GM12878 (cell line): Measurements from ENCODE around the gene MIGA2. TPM values are rescaled to one million over a fixed set of nuclear protein-coding genes. Genes with fewer than 3 reads are reported as not detected.

Experiments used
- ATAC-seq: fragments of 200-7000 bp; cut with Tn5 transposase; 3 replicates; pipeline ENCODE4 v1.9.1; 2020; ENCODE audit warnings: mild to moderate bottlenecking, moderate library complexity
- BruUV-seq: library from RNA; stranded (reverse); fragments of 400-500 nt; replicated peaks from 2 replicates; lab custom pipeline; 2021; lab: Mats Ljungman, UMichigan
- CTCF ChIA-PET: fragments of 300-600 bp; sonication (Branson Sonifier 250); formaldehyde crosslinking; extraction: SDS; loops from one replicate; lab custom pipeline; 2021; ENCODE audit warnings: inconsistent platforms; lab: Yijun Ruan, JAX
- POLR2A ChIA-PET: fragments of 350-600 bp; formaldehyde crosslinking; extraction: SDS; loops from one replicate; lab custom pipeline; 2021; ENCODE audit warnings: inconsistent platforms; lab: Charles Lee
- RAD21 ChIA-PET: fragments of 300-600 bp; sonication (Branson Sonifier 250); formaldehyde crosslinking; loops from one replicate; lab custom pipeline; 2023; ENCODE audit warnings: antibody characterized with exemption; ENCODE audit not compliant: unreplicated experiment; lab: Charles Lee
- SMC1A ChIA-PET: fragments of 300-600 bp; sonication (Branson Sonifier 250); formaldehyde crosslinking; loops from one replicate; lab custom pipeline; 2023; ENCODE audit not compliant: unreplicated experiment, uncharacterized antibody; lab: Charles Lee
- DNase-seq: peaks from one replicate; pipeline ENCODE4 v3.0.0-alpha.2; 2011; ENCODE audit warnings: low read depth, low spot score
- FAIRE-seq: peaks from 3 replicates; lab custom pipeline; 2011; peaks lifted over from hg19 to GRCh38; lab: Jason Lieb, UNC
- H2AFZ ChIP-seq: 2 replicates; pipeline ENCODE4 v1.6.0; 2011; ENCODE audit warnings: low read depth, low read length, control low read depth; ENCODE audit not compliant: control insufficient read depth
- H3K27ac ChIP-seq: 2 replicates; pipeline ENCODE4 v1.5.1; 2011; ENCODE audit warnings: control low read depth; ENCODE audit not compliant: control insufficient read depth, insufficient read depth
- H3K27me3 ChIP-seq, 2 experiments: replicated peaks in 1 of 2; 2 replicates each; pipeline versions ENCODE4 v1.6.0 to v1.6.1; 2011; ENCODE audit warnings: low read length in 1 of 2; ENCODE audit not compliant: control insufficient read depth in 2 of 2, insufficient read depth in 2 of 2
- H3K36me3 ChIP-seq, 2 experiments: 2 replicates each; pipeline ENCODE4 v1.5.1; 2011; ENCODE audit warnings: low read length in 1 of 2; ENCODE audit not compliant: control insufficient read depth in 2 of 2, insufficient read depth in 2 of 2
- H3K4me1 ChIP-seq: 2 replicates; pipeline ENCODE4 v1.6.1; 2011; ENCODE audit warnings: mild to moderate bottlenecking, low read length, moderate library complexity, mixed read lengths; ENCODE audit not compliant: control insufficient read depth, insufficient read depth
- H3K4me2 ChIP-seq: 2 replicates; pipeline ENCODE4 v1.6.0; 2011; ENCODE audit warnings: control low read depth; ENCODE audit not compliant: control insufficient read depth, insufficient read depth
- H3K4me3 ChIP-seq: fragments of 200-600 bp; sonication (generic); 2 replicates; pipeline ENCODE4 v1.5.1; 2016
- H3K79me2 ChIP-seq: 2 replicates; pipeline ENCODE4 v1.6.0; 2011; ENCODE audit warnings: low read length; ENCODE audit not compliant: control insufficient read depth, insufficient read depth
- H3K9ac ChIP-seq: 2 replicates; pipeline ENCODE4 v1.8.0; 2011; ENCODE audit warnings: low read length, control low read depth, mixed read lengths; ENCODE audit not compliant: control insufficient read depth, insufficient read depth
- H3K9me3 ChIP-seq: replicated peaks from 3 replicates; pipeline ENCODE4 v1.5.1; 2011; ENCODE audit warnings: mild to moderate bottlenecking, low read length; ENCODE audit not compliant: control insufficient read depth, insufficient read depth
- H4K20me1 ChIP-seq: 2 replicates; pipeline ENCODE4 v1.6.0; 2011; ENCODE audit not compliant: control insufficient read depth, insufficient read depth
- EP300 ChIP-seq, 2 experiments: fragments of 150-350 bp in 1 of 2; IDR thresholded peaks; 2 replicates each; pipeline ENCODE4 v1.6.1; 2011 to 2012; ENCODE audit warnings: low read depth in 2 of 2, low read length in 2 of 2, borderline replicate concordance in 1 of 2, improper control_type of control experiment in 1 of 2, inconsistent platforms in 1 of 2; ENCODE audit not compliant: control insufficient read depth in 1 of 2
- KAT2A ChIP-seq: conservative IDR thresholded peaks from 2 replicates; pipeline ENCODE4 v1.6.1; 2011; ENCODE audit warnings: low read depth, low read length; ENCODE audit not compliant: control insufficient read depth
- NR2C1 ChIP-seq: fragments of 450-650 bp; IDR thresholded peaks from 2 replicates; pipeline ENCODE4 v1.6.1; 2017; ENCODE audit warnings: antibody characterized with exemption, mild to moderate bottlenecking, moderate library complexity
- POLR2AphosphoS5 ChIP-seq: IDR thresholded peaks from 2 replicates; pipeline ENCODE4 v1.6.1; 2011; ENCODE audit warnings: mild to moderate bottlenecking, low read length, inconsistent platforms
- REST ChIP-seq: IDR thresholded peaks from 2 replicates; pipeline ENCODE4 v1.6.1; 2012; ENCODE audit warnings: mild to moderate bottlenecking, low read depth, low read length
- WGBS: methylation state at CpG from one replicate; pipeline ENCODE4 v1.1.6; 2016; ENCODE audit warnings: low lambda C conversion rate; ENCODE audit not compliant: insufficient replicate concordance, insufficient coverage; ENCODE audit errors: missing lambda C conversion rate; 5-methylcytosine and 5-hydroxymethylcytosine counted together
- in situ Hi-C: fragments of 300-500 bp; cut with MboI; formaldehyde crosslinking; loops from 9 replicates; pipeline ENCODE4 v1.14.3; 2018; ENCODE audit warnings: mixed read lengths
- intact Hi-C: fragments of 100-400 bp; cut with micrococcal nuclease; formaldehyde crosslinking; loops from one replicate; pipeline ENCODE4 v1.14.2; 2022; ENCODE audit not compliant: unreplicated experiment
- polyA plus RNA-seq, 11 experiments: library from polyadenylated mRNA; depleted of rRNA in 4 of 11; unstranded in 6 of 11; stranded (reverse) in 5 of 11; fragments of >200 nt; fragmentation: Nextera tagmentation in 4 of 11; fragmentation: Illumina TruSeq in 1 of 11; extraction: Ambion mirVana in 4 of 11; extraction: Trizol in 1 of 11; gene quantifications; 1 replicate in 1 of 11; 2 replicates in 10 of 11; pipeline versions ENCODE4 v1.2.1 to v1.2.3, GENCODE V29; 2011 to 2016; ENCODE audit warnings: inconsistent platforms in 2 of 11, missing spikeins in 2 of 11, low read depth in 1 of 11
- total RNA-seq, 4 experiments: library from RNA; depleted of rRNA in 3 of 4; stranded (reverse); fragments of >200 nt in 3 of 4; fragmentation: Illumina TruSeq in 1 of 4; extraction: Trizol in 1 of 4; gene quantifications; 2 replicates each; pipeline versions ENCODE4 v1.2.1 to v1.2.3, GENCODE V29; 2013 to 2021
- TF ChIP-seq, protein P1 (sequence below): fragments of 450-650 bp; formaldehyde crosslinking; IDR thresholded peaks from 2 replicates; pipeline ENCODE4 v1.4.0; 2022; ENCODE audit warnings: mild to moderate bottlenecking, moderate library complexity
- TF ChIP-seq, protein P2 (sequence below): fragments of 450-650 bp; IDR thresholded peaks from 2 replicates; pipeline ENCODE4 v1.6.1; 2016; ENCODE audit warnings: mild to moderate bottlenecking
- TF ChIP-seq, protein P3 (sequence below): IDR thresholded peaks from 2 replicates; pipeline ENCODE4 v1.6.1; 2012; ENCODE audit warnings: improper control_type of control experiment, low read depth, low read length; ENCODE audit not compliant: insufficient replicate concordance

MIGA2 gene
- total and polyA plus RNA-seq, 10 of the 15 experiments (the other 5 are each of a cell fraction or from before 2014, with no cell fraction given) = 0.14 to 31.0 (median 12.7) TPM

DNA sequence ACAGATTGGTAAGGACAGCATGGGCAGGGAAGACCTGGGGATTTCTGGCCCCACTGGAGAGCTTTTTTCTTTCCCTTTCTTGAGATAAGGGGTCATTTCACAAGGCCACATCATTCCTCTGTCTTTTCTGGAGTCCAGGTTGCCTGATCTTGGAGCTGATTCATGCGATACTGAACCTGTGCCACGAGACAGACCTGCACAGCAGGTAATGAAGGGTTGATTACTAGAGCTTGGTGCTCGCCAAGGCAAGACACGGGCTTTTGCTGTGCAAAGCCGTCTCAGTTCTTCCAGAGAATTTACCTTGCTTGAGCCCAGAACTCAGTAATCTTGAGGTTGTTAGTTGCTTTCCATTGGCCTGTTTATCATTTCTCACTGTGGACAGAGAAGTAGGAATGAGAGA, 49.8 kb upstream of the MIGA2 start (continued):
- no peak for TF ChIP-seq REST
- no peak for TF ChIP-seq POLR2AphosphoS5

GRCh38 chr9:128987805-128988204, 48.6 kb upstream of the MIGA2 start:
- ChIA-PET POLR2A (interaction anchor here (0.6 to 1.2 kb wide), 3 partner anchors 39 to 1025 kb away, joined by 3 to 6 read pairs (median 5); no protein-coding TSS in a partner anchor), SMC1A (interaction anchor here (1.2 kb wide), 1 partner anchor 39 kb away, joined by 3 read pairs; no protein-coding TSS in a partner anchor), CTCF (no interaction called here), RAD21 (no interaction called here)
- Histone ChIP-seq H2AFZ (no peak overlapping the region), H3K9ac (no peak overlapping the region), H3K79me2 (no peaks in the 10 kb centered on the region), H4K20me1 (no peaks in the 10 kb centered on the region), H3K36me3 (peaks cover 17 to 37% of the 10 kb centered on the region in 2 experiments), H3K9me3 (no peaks in the 10 kb centered on the region), H3K4me3 (no peak overlapping the region), H3K4me2 (no peak overlapping the region), H3K4me1 (no peaks in the 10 kb centered on the region), H3K27me3 (no peaks in the 10 kb centered on the region), H3K27ac (no peak overlapping the region)
- in situ Hi-C loops (no loop called here), intact Hi-C loops (no loop called here)
- BruUV-seq = no TSS peak
- WGBS = 95% methylated on average over 5 of the region's 5 CpGs
- DNase-seq (no peak), ATAC-seq (no peak), FAIRE-seq (no peak)
- TF ChIP-seq EP300 (IDR thresholded peaks at IDR 0.05; ENCODE audit: borderline replicate concordance in 1 of 2, control insufficient read depth in 1 of 2, low read depth in 2 of 2, low read length in 2 of 2) (no peak), NR2C1 (no peak), KAT2A (no peak)
- TF ChIP-seq, protein P1, sequence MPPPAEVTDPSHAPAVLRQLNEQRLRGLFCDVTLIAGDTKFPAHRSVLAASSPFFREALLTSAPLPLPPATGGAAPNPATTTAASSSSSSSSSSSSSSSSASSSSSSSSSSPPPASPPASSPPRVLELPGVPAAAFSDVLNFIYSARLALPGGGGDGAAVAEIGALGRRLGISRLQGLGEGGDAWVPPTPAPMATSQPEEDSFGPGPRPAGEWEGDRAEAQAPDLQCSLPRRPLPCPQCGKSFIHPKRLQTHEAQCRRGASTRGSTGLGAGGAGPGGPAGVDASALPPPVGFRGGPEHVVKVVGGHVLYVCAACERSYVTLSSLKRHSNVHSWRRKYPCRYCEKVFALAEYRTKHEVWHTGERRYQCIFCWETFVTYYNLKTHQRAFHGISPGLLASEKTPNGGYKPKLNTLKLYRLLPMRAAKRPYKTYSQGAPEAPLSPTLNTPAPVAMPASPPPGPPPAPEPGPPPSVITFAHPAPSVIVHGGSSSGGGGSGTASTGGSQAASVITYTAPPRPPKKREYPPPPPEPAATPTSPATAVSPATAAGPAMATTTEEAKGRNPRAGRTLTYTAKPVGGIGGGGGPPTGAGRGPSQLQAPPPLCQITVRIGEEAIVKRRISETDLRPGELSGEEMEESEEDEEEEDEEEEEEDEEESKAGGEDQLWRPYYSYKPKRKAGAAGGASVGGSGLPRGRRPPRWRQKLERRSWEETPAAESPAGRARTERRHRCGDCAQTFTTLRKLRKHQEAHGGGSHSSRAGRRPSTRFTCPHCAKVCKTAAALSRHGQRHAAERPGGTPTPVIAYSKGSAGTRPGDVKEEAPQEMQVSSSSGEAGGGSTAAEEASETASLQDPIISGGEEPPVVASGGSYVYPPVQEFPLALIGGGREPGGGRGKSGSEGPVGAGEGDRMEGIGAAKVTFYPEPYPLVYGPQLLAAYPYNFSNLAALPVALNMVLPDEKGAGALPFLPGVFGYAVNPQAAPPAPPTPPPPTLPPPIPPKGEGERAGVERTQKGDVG (CRISPR knock-in tag) = no peak
- TF ChIP-seq, protein P2, sequence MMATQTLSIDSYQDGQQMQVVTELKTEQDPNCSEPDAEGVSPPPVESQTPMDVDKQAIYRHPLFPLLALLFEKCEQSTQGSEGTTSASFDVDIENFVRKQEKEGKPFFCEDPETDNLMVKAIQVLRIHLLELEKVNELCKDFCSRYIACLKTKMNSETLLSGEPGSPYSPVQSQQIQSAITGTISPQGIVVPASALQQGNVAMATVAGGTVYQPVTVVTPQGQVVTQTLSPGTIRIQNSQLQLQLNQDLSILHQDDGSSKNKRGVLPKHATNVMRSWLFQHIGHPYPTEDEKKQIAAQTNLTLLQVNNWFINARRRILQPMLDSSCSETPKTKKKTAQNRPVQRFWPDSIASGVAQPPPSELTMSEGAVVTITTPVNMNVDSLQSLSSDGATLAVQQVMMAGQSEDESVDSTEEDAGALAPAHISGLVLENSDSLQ = no peak
- TF ChIP-seq, protein P3, sequence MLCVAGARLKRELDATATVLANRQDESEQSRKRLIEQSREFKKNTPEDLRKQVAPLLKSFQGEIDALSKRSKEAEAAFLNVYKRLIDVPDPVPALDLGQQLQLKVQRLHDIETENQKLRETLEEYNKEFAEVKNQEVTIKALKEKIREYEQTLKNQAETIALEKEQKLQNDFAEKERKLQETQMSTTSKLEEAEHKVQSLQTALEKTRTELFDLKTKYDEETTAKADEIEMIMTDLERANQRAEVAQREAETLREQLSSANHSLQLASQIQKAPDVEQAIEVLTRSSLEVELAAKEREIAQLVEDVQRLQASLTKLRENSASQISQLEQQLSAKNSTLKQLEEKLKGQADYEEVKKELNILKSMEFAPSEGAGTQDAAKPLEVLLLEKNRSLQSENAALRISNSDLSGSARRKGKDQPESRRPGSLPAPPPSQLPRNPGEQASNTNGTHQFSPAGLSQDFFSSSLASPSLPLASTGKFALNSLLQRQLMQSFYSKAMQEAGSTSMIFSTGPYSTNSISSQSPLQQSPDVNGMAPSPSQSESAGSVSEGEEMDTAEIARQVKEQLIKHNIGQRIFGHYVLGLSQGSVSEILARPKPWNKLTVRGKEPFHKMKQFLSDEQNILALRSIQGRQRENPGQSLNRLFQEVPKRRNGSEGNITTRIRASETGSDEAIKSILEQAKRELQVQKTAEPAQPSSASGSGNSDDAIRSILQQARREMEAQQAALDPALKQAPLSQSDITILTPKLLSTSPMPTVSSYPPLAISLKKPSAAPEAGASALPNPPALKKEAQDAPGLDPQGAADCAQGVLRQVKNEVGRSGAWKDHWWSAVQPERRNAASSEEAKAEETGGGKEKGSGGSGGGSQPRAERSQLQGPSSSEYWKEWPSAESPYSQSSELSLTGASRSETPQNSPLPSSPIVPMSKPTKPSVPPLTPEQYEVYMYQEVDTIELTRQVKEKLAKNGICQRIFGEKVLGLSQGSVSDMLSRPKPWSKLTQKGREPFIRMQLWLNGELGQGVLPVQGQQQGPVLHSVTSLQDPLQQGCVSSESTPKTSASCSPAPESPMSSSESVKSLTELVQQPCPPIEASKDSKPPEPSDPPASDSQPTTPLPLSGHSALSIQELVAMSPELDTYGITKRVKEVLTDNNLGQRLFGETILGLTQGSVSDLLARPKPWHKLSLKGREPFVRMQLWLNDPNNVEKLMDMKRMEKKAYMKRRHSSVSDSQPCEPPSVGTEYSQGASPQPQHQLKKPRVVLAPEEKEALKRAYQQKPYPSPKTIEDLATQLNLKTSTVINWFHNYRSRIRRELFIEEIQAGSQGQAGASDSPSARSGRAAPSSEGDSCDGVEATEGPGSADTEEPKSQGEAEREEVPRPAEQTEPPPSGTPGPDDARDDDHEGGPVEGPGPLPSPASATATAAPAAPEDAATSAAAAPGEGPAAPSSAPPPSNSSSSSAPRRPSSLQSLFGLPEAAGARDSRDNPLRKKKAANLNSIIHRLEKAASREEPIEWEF = no peak
